Activated CD8-positive, alpha-beta memory T cell treated with anti-CD3 and anti-CD28 coated beads, Interleukin-2, amount 50 U/mL, for 24 hours (primary cell): Measurements from ENCODE around the gene SDHAF1.
A peak's percentile ranks its signal among the peaks of the same experiment; 100 is the strongest.
"Not testable (repeated sequence)": the region's sequence is repeated elsewhere in the genome, so short reads cannot be mapped to it uniquely, and the experiment has no call there.

Experiments
- DNase-seq: peaks from one replicate; pipeline ENCODE4 v3.0.0-alpha.2; 2020; ENCODE audit errors: extremely low read depth

The SDHAF1 gene

DNA sequence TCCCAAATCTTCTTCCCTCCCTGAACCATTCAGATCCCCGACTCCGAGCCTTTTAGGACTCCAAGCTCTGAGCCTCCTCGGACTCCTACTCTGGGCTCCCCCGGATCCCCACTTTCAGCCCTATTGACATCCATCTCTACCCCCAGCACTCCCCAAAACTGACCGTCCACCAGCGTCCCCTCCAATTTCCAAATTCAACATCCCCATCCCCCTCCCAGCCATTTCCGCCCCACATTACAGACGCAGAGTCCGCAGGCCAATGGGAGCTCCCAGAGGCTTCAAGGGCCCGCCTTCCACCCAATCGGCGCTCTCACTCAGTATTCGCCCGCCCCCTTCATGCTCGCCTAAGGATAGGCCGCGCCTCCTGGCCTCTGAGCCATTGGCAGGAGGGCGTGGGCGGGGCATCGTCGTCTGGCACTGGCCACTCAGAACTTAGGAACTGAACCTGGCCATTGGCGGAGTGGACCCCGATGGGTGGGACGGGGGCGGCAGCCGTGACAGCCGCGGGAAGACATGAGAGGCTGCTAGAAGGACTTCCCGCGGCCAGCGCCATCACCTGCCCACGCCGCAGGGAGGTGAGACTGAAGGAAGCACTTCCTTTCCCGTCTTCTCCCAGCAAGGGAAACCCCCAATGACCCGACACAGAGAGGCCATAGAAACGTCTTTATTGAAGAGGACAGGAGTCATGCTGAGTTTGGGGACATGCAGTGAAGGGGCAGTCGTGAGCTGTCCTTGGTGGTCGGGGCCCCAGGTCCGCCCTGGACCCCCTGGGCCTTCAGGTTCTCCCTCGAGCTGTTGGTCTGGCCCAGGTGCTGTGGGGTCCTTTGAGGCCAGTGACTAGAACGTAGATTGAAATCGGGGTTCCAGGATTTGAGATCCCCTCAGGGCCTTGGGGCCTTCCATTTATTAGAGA, 19.3 kb downstream of the SDHAF1 start, which contains the start of gene ALKBH6:
ALKBH6 (minus strand) TSS at position 202 of the 913 bp plus-strand sequence. CDS start 816 bp downstream, outside the sequence.
- peak; percentile 99 for DNase-seq

DNA sequence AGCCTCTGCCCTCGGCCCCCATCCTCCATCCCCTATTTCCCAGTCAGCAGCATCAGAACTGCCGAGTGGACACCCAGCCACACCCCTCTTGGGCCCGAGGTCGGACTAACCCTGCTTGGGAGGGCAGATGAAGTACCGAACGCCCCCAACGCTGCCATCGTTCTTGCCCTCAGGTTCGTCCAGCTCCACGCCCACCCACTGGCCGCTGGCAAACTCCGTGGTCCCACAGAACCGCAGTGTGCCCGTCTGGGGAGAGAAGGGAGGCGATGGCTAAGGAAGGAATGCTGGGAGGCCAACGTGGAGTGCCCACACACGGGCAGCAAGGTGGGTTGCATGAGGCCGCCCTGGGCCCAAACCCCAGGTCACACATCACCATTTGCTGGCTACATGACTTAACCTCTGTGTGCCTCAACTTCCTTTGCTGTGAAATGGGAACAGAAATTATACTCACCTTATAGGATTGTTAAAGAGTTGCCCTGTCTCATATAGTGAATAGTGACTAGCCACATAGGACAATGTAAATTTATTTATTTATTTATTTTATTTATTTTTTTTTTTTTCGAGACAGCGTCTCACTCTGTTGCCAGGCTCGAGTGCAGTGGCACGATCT, 24.2 kb downstream of the SDHAF1 start:
- no peak for DNase-seq

DNA sequence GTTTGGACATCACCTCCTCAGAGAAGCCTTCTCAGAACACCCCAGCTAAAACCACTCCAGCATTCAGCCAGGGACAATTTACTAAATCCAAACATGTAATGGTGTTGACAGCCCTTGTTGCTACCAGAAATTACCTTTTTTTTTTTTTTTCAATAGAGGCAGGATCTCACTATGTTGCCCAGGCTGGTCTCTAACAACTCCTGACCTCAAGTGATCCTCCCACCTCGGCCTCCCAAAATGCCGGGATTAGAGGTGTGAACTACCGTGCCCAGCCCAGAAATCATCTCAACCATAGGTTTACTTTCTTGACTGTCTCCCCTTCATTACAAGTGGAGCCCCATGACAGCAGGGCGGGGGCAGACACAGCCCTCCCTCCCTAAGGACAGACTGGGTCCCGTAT, 28.4 kb downstream of the SDHAF1 start:
- no peak for DNase-seq

DNA sequence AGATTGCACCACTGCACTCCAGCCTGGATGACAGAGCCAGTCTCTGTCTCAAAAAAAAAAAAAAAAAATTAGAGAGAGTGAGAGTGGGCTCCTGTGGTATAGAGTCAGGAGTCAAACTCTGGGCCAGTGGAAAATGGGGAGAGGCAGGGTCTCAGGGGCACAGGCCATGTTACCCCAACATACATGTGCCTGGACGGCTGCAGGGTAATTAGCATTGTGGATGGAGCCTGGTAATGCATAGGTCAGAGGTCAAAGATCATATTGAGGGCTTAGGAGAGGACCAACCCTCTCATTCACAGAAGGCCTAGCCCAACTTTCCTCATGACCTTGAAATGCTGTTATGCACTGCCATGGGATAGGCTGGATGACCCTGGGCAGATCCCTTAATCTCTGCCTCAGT, 30.6 kb downstream of the SDHAF1 start:
- DNase-seq: no peak

DNA sequence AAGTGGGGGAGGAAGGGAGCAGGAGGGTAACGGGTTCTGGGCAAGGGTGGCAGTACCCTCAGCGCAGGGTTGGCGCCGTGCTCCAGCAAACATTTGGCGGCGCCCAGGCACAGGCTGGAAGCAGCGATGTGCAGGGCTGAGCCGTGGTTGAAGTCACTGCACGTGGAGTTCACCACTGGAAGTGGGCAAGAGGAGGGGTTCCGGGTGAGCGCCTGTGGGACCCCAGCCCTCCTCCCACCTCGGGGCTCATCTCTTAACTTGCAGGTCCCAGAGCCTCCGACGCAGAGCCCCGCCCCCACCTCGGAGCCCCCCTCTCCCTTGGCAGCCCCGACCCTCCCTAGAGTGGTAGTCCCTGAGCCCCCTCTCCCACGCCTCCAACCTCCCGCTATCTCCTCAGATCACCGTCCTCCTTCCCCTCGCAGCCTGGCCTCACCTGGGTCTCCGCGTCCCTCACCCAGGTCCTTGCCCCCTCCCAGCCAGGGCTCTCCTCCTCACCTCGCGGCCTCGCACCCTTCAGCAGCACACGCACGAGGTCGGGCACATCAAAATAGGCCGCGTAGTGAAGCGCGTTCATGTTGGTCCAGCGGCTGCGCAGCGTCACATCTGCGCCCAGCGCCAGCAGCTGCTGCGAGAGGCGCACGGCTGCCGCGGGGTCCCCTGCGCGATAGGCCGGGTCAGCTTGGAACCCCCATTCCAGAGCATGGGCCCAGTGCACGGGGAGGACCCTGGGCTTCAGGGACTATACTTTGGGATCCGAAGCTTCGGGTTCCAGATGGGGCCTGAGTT, 31.3 kb downstream of the SDHAF1 start:
- DNase-seq: no peak

DNA sequence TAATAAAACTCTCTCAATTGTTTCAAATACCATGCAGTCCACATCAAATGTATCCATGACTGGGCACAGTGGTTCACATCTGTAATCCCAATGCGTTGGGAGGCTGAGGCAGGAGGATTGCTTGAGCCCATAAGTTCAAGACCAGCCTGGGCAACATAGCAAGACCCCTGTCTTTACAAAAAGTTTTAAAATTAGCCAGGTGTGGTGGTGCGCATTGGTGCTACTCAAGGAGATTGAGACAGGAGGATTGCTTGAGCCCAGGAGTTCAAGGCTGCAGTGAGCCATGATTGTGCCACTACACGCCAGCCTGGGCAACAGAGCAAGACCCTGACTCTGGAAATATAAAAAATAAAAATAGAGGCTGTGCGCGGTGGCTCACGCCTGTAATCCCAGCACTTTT, 32.7 kb downstream of the SDHAF1 start:
- no peak for DNase-seq

DNA sequence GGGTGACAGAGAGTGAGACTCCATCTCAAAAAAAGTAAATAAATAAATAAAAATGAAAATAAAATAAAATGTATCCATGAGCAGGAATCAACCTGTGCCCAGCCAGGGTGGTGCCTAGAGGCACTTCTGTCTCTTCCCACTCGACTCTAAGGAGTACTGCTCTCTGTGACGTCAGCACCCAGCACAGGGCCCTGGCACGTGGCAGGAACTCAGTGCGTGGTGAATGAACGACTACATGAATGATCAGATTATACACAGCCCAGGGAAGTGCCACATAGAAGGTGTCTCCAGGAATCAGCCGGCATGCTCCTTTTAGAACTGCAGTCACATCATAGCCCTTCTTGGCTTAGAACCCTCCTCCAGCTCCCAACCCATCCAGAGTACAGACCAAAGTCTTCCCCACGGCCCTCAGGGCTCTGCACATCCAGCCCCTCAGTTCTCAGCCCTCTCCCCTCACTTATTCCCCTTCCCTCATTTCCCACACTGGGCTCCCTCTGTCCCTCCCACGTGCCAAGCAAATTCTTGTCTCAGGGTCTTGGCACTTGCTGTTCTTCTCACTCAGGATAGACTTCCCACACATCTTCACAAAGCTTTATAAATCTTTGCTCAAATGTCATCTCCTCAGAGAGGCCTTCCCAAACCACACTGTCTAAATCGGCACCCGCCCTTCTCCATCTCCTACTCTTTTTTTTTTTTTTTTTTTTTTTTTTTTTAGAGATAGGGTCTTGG, 33.5 kb downstream of the SDHAF1 start:
- DNase-seq: no peak

DNA sequence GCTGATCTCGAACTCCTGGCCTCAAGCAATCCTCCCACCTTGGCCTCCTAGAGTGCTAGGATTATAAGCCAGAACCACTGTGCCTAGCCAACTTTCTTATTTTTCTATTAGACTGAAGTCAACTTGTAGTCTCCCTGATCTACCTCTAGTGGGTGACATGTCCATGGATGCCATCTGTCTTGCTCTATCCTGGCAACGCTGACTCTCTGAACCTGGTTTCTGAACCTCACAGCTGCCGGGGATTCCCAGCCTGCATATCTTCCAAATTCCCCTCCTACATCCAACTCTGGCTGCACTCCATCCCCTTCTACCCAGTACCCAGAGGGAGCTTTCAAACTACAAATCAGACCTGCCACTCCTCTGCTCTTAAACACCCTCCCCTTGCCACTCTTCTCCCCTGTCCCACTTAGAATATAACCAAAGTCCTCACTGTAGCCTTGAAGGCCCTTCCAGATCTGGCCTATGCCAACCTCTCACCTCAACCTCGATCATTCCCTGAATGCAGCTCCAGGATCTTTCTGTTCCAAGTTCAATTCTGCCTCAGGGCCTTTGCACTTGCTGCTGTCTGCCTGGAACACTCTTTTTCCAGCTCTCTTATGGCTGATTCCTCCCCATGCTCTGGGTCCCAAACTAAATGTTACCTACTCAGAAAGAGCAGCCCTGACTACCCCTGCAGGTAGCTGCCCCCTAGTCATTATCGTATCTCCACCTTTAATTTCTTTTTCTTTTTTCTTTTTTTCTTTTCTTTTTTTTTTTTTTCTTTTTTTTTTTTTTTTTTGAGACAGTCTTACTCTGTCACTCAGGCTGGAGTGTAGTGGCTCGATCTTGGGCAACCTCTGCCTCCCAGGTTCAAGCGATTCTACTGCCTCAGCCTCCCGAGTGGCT, 35.5 kb downstream of the SDHAF1 start:
- no peak for DNase-seq

DNA sequence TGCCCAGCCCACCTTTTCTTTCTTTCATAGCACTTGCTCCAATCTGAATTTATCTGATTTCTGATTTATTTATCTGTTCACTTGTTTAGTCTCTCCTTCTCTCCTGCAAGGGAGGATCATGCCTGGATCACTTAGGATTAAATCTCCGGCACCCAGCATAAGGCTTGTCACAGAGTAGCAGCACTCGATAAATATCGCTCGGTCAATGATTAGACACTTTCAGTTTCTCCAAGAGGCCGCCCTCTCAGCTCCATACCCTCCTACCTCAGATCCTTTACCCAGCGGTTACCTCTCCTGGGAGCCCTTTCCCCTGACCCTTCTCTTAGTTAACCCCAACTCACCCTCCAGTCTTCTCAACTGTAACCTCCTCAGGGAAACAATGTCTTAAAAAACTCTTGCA, 36.3 kb downstream of the SDHAF1 start:
- no peak for DNase-seq

DNA sequence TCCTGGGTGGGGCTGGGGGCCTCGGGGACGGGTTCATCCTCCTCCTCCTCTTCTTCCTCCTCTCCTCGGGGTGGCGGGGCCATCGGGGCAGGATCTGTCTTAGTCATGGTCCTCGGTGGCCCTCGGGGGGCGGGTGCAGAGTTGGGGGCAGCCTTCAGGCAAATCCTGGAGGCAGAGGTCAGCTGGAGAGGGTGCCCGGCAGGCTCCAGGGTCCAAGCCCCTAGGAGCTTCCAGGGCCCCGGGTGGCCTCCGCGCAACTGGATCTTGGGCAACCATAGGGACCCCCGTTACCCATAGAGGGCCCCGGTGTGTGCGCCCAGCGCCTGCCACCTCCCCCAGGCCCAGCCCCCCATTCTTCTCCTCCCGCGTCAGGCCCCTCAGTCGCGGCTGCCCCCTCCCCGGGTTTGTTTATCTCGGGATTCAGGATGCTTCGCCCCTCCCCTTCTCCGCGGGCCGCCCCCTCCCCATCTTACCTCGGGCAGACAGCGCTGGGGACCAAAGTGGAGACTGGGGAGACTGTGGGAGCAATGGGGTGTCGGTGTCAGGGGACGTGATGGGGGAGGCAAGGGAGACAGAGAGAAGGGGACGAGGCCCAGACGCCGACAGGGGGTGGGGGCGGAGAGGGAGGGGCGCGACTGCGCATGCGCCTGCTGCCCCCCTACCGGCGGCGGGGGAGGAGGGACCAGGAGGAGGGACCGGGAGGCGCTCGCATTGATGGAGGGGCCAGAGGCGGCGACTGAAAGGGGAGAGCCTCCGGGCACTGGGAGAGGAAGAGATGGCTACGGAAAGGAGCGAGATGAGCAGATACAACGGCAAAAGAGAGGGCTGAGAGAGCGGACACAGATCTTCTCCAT, 37.5 kb downstream of the SDHAF1 start, which contains the start of gene CLIP3:
CLIP3 (minus strand) TSS at position 623 of the 854 bp plus-strand sequence; CDS start at position 107, 516 bp downstream.
- DNase-seq: no peak

DNA sequence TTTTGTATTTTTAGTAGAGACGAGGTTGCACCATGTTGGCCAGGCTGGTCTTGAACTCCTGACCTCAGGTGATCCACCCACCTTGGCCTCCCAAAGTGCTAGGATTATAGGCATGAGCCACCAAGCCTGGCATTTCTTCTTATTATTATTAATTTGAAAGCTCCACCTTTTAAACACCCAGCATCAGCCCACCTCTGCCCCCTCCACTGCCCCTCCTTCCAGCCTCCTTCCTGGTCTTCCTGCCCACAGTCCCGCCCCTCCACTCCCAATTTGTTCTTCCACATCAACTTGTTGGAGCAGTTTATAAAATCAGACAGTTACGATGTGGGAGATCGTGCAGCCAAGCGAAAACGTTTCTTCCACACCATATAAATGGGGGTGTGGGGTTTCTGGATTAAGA, 45.5 kb downstream of the SDHAF1 start:
- DNase-seq: no peak

DNA sequence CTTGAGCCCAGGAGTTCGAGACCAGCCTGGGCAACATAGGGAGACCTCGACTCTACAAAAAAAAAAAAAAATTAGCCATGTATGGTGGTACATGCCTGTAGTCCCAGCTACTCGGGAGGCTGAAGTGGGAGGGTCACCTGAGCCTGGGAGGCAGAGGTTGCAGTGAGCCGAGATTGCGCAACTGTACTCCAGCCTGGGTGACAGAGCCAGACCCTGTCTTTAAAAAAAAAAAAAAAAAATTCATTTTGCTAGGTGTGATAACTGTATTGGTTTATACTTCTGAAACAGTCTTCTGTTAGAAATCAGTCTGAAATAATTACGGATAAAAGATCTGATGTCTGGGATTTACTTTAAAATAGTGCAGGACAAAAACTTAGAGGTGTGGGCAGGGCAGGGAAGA, 46.1 kb downstream of the SDHAF1 start:
- DNase-seq: not testable (repeated sequence)

DNA sequence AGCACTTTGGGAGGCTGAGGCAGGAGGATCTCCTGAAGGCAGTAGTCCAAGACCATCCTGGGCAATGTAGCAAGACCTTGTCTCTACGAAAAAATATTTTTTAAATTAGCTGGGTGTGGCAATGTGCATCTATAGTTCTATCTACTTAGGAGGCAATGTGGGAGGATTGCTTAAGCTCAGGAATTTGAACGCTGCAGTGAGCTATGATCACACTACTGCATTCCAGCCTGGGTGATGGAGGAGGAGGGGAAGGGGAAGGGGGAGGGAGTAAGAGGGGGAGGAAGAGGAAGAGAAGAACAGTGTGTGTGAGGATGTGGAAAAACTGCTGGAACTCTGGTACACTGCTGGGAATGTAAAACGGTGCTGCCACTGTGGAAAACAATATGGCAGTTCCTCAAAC, 46.8 kb downstream of the SDHAF1 start:
- no peak for DNase-seq

DNA sequence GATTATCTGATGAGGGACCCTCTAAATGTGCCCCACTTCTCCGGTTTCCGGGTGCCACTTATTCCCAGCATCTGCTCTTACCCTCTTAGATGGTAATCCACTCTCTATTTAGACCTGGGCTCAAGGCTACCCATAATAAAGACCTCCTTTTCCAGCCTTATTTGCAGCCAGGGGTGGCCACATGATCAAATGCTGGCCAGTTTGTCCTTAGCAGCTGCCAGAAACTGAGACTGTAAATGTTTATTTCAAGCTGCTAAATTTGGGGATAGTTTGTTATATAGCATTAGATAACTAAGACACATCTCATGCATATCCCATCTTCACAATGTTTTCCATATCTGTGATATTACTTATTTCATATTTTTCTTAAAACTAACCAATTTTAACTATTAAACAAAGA, 49.0 kb downstream of the SDHAF1 start:
- DNase-seq: no peak
